CD4-positive, alpha-beta T cell treated with Interleukin-10 for 1 hour (primary cell): ENCODE results near the gene TMEM94.
"Not testable (repeated sequence)": the region's sequence is repeated elsewhere in the genome, so short reads cannot be mapped to it uniquely, and the experiment has no call there.

Source experiments
- DNase-seq: peaks from one replicate; pipeline ENCODE4 v3.0.0-alpha.2; 2020

Gene TMEM94

GRCh38 chr17:75513641-75514000 lies 57.2 kb downstream of the TMEM94 start:
- DNase-seq, result no peak

- DNase-seq, result no peak
Measured at GRCh38 chr17:75514299-75514918, 58.0 kb downstream of the TMEM94 start.

- no peak for DNase-seq
Measured at GRCh38 chr17:75514919-75515495, 58.6 kb downstream of the TMEM94 start.

- peak; percentile 76 for DNase-seq
Measured at GRCh38 chr17:75515496-75516254, 59.2 kb downstream of the TMEM94 start, which contains the start of gene CASKIN2. TSS of gene CASKIN2 (minus strand) at chr17:75515537. CDS start at chr17:75513804, 1,733 bp downstream.

GRCh38 chr17:75516255-75516618 lies 59.8 kb downstream of the TMEM94 start, which contains the start of gene TSEN54:
TSS of gene TSEN54 (plus strand) at chr17:75516528. CDS start at chr17:75516561, 33 bp downstream.
- peak; percentile 95 for DNase-seq

GRCh38 chr17:75516619-75517296 lies 60.3 kb downstream of the TMEM94 start:
- DNase-seq, result peak; percentile 23

- DNase-seq, result peak; percentile 42
Measured at GRCh38 chr17:75517297-75517865, 60.9 kb downstream of the TMEM94 start.

GRCh38 chr17:75518201-75518600 lies 61.8 kb downstream of the TMEM94 start:
- DNase-seq, result peak; percentile 68

GRCh38 chr17:75518983-75519537 lies 62.6 kb downstream of the TMEM94 start:
- DNase-seq, result no peak

GRCh38 chr17:75520413-75520812 lies 64.0 kb downstream of the TMEM94 start:
- DNase-seq, result not testable (repeated sequence)

GRCh38 chr17:75521290-75521689 lies 64.9 kb downstream of the TMEM94 start:
- DNase-seq, result no peak

GRCh38 chr17:75521951-75522727 lies 65.7 kb downstream of the TMEM94 start:
- no peak for DNase-seq

GRCh38 chr17:75523647-75524046 lies 67.2 kb downstream of the TMEM94 start:
- no peak for DNase-seq

- DNase-seq, result peak; percentile 10
Measured at GRCh38 chr17:75524269-75524969, 68.0 kb downstream of the TMEM94 start.

- DNase-seq, result peak; percentile 90
Measured at GRCh38 chr17:75524970-75525805, 68.8 kb downstream of the TMEM94 start, which contains the start of gene LLGL2. TSS of gene LLGL2 (plus strand) at chr17:75525697. CDS start at chr17:75543427, 17,730 bp downstream.

GRCh38 chr17:75525806-75526554 lies 69.5 kb downstream of the TMEM94 start:
- DNase-seq, result no peak

- DNase-seq, result no peak
Measured at GRCh38 chr17:75526555-75527270, 70.3 kb downstream of the TMEM94 start.

- DNase-seq, result no peak
Measured at GRCh38 chr17:75530837-75531720, 74.6 kb downstream of the TMEM94 start.
